Naive thymus-derived CD8-positive, alpha-beta T cell (primary cell): ENCODE measurements around the gene GRIK2. TPM values are rescaled to one million over a fixed set of nuclear protein-coding genes. Genes with fewer than 3 reads are reported as not detected.
"Not testable (repeated sequence)": the region's sequence is repeated elsewhere in the genome, so short reads cannot be mapped to it uniquely, and the experiment has no call there.

Experiments used
- ATAC-seq, 2 donors: fragments of 150-1000 bp; cut with Tn5 transposase in 1 of 2; sonication (Bioruptor Pico), chemical (Tn5 transposase) in 1 of 2; 1 replicate in 1 of 2; 2 replicates in 1 of 2; pipeline ENCODE4 v1.10.0; 2021; ENCODE audit warnings: mild to moderate bottlenecking in 2 of 2, moderate library complexity in 2 of 2
- POLR2A ChIA-PET: fragments of 350-600 bp; sonication (Branson Sonifier 250); formaldehyde crosslinking; loops from one replicate; lab custom pipeline; 2021; ENCODE audit warnings: antibody characterized with exemption; lab: Charles Lee
- DNase-seq, 10 donors: peaks; one replicate each; pipeline versions ENCODE4 v3.0.0 to v3.0.0-alpha.2; 2020 to 2022
- H3K27ac Mint-ChIP-seq, 10 donors: one replicate each; pipeline ENCODE4 v1.8.0; 2020 to 2022; ENCODE audit warnings: mild to moderate bottlenecking in 10 of 10, mixed read lengths in 10 of 10, moderate library complexity in 4 of 10, inconsistent platforms in 1 of 10
- H3K27me3 Mint-ChIP-seq, 5 donors: one replicate each; pipeline ENCODE4 v1.8.0; 2021 to 2022; ENCODE audit warnings: mixed read lengths in 5 of 5
- H3K36me3 Mint-ChIP-seq, 3 donors: one replicate each; pipeline ENCODE4 v1.8.0; 2020 to 2022; ENCODE audit warnings: mixed read lengths in 3 of 3, mild to moderate bottlenecking in 2 of 3, inconsistent platforms in 1 of 3
- H3K4me1 Mint-ChIP-seq, 4 donors: one replicate each; pipeline ENCODE4 v1.8.0; 2021 to 2022; ENCODE audit warnings: mixed read lengths in 4 of 4
- H3K4me3 Mint-ChIP-seq, 10 donors: one replicate each; pipeline ENCODE4 v1.8.0; 2020 to 2022; ENCODE audit warnings: mild to moderate bottlenecking in 10 of 10, mixed read lengths in 10 of 10, moderate library complexity in 6 of 10, inconsistent platforms in 1 of 10
- H3K9me3 Mint-ChIP-seq, 9 donors: one replicate each; pipeline ENCODE4 v1.8.0; 2020 to 2022; ENCODE audit warnings: mixed read lengths in 9 of 9, mild to moderate bottlenecking in 3 of 9, inconsistent platforms in 1 of 9, moderate library complexity in 1 of 9
- polyA plus RNA-seq, 3 donors: library from polyadenylated mRNA; unstranded; fragments of 300-500 nt; fragmentation: Illumina TruSeq; gene quantifications; one replicate each; pipeline ENCODE4 v1.2.3, GENCODE V29; 2021
- total RNA-seq, 8 experiments: library from RNA in 2 of 8; stranded (reverse) in 2 of 8; gene quantifications; one replicate each; pipeline ENCODE4 v1.2.3 and lab custom pipeline; 2021 to 2026

The GRIK2 gene
- total RNA-seq (not detected), polyA plus RNA-seq (not detected), total RNA-seq (lab: John Stamatoyannopoulos, UW) (0 to 0.29 (median 0) reads per million in 6 experiments)

- H3K4me3 Mint-ChIP-seq: no peak within 1 kb of the TSS
- H3K36me3 Mint-ChIP-seq: peaks cover 0 to 6% (median 0%) of the 10 kb centered on the region in 3 donors
- H3K9me3 Mint-ChIP-seq: peaks cover 0 to 22% (median 7%) of the 10 kb centered on the region in 9 donors
- DNase-seq: no peak
- no peak for ATAC-seq
- POLR2A ChIA-PET: no interaction called here
- no peak within 1 kb of the TSS for H3K27ac Mint-ChIP-seq
- peaks cover 25 to 54% (median 43%) of the 10 kb centered on the region in 5 donors for H3K27me3 Mint-ChIP-seq
- peaks cover 0 to 4% (median 0%) of the 10 kb centered on the region in 4 donors for H3K4me1 Mint-ChIP-seq
Observed at GRCh38 chr6:101393251-101393828, at the start of gene GRIK2. Gene GRIK2 (plus strand): TSS chr6:101393708.

GRCh38 chr6:101344885-101345284, 48.6 kb upstream of the GRIK2 start:
- no peaks in the 10 kb centered on the region for H3K27me3 Mint-ChIP-seq
- H3K4me1 Mint-ChIP-seq: no peaks in the 10 kb centered on the region
- ATAC-seq: no peak
- H3K4me3 Mint-ChIP-seq: no peak overlapping the region
- peaks cover 0 to 4% (median 0%) of the 10 kb centered on the region in 3 donors for H3K36me3 Mint-ChIP-seq
- POLR2A ChIA-PET: no interaction called here
- H3K9me3 Mint-ChIP-seq: peaks cover 0 to 9% (median 2%) of the 10 kb centered on the region in 9 donors
- no peak overlapping the region for H3K27ac Mint-ChIP-seq
- no peak for DNase-seq

GRCh38 chr6:101348816-101349215, 44.7 kb upstream of the GRIK2 start:
- ATAC-seq (no peak), DNase-seq (no peak)
- Mint-ChIP-seq H3K9me3 (peaks cover 0 to 12% (median 0%) of the 10 kb centered on the region in 9 donors), H3K36me3 (no peaks in the 10 kb centered on the region), H3K4me1 (no peaks in the 10 kb centered on the region), H3K27me3 (no peaks in the 10 kb centered on the region), H3K4me3 (no peak overlapping the region), H3K27ac (no peak overlapping the region)
- POLR2A ChIA-PET: no interaction called here

GRCh38 chr6:101350631-101351030, 42.9 kb upstream of the GRIK2 start:
- H3K4me1 Mint-ChIP-seq, POLR2A ChIA-PET, H3K27ac Mint-ChIP-seq, H3K27me3 Mint-ChIP-seq, H3K36me3 Mint-ChIP-seq, DNase-seq, H3K4me3 Mint-ChIP-seq, ATAC-seq, H3K9me3 Mint-ChIP-seq: not testable (repeated sequence)

- POLR2A ChIA-PET: no interaction called here
- no peak for DNase-seq
- Mint-ChIP-seq H3K36me3 (no peaks in the 10 kb centered on the region), H3K4me1 (no peaks in the 10 kb centered on the region), H3K9me3 (peaks cover 0 to 5% (median 0%) of the 10 kb centered on the region in 9 donors), H3K4me3 (no peak overlapping the region), H3K27ac (no peak overlapping the region), H3K27me3 (no peaks in the 10 kb centered on the region)
- no peak for ATAC-seq
Observed at GRCh38 chr6:101351173-101351572, 42.3 kb upstream of the GRIK2 start.

- Mint-ChIP-seq H3K36me3 (no peaks in the 10 kb centered on the region), H3K9me3 (peaks cover 0 to 5% (median 0%) of the 10 kb centered on the region in 9 donors), H3K4me1 (no peaks in the 10 kb centered on the region), H3K27ac (no peak overlapping the region), H3K27me3 (no peaks in the 10 kb centered on the region), H3K4me3 (no peak overlapping the region)
- POLR2A ChIA-PET: no interaction called here
- DNase-seq (no peak), ATAC-seq (no peak)
Observed at GRCh38 chr6:101352316-101352715, 41.2 kb upstream of the GRIK2 start.

- POLR2A ChIA-PET: no interaction called here
- Mint-ChIP-seq H3K36me3 (no peaks in the 10 kb centered on the region), H3K27me3 (no peaks in the 10 kb centered on the region), H3K4me3 (no peak overlapping the region), H3K9me3 (peaks cover 0 to 5% (median 0%) of the 10 kb centered on the region in 9 donors), H3K4me1 (no peaks in the 10 kb centered on the region), H3K27ac (no peak overlapping the region)
- no peak for ATAC-seq
- DNase-seq: no peak
Observed at GRCh38 chr6:101365181-101365580, 28.3 kb upstream of the GRIK2 start.

GRCh38 chr6:101379926-101380325, 13.6 kb upstream of the GRIK2 start:
- ATAC-seq (no peak), DNase-seq (no peak)
- no peak overlapping the region for H3K27ac Mint-ChIP-seq
- no peaks in the 10 kb centered on the region for H3K4me1 Mint-ChIP-seq
- no peak overlapping the region for H3K4me3 Mint-ChIP-seq
- H3K36me3 Mint-ChIP-seq: no peaks in the 10 kb centered on the region
- peaks cover 0 to 17% (median 0%) of the 10 kb centered on the region in 5 donors for H3K27me3 Mint-ChIP-seq
- POLR2A ChIA-PET: no interaction called here
- peaks cover 0 to 33% (median 5%) of the 10 kb centered on the region in 9 donors for H3K9me3 Mint-ChIP-seq

GRCh38 chr6:101380897-101381630, 12.4 kb upstream of the GRIK2 start:
- peaks cover 0 to 26% (median 5%) of the 10 kb centered on the region in 9 donors for H3K9me3 Mint-ChIP-seq
- no peaks in the 10 kb centered on the region for H3K4me1 Mint-ChIP-seq
- H3K27me3 Mint-ChIP-seq: peaks cover 0 to 17% (median 0%) of the 10 kb centered on the region in 5 donors
- H3K36me3 Mint-ChIP-seq: no peaks in the 10 kb centered on the region
- POLR2A ChIA-PET: no interaction called here
- no peak overlapping the region for H3K27ac Mint-ChIP-seq
- no peak overlapping the region for H3K4me3 Mint-ChIP-seq
- DNase-seq (no peak), ATAC-seq (no peak)

GRCh38 chr6:101383747-101384146, 9.8 kb upstream of the GRIK2 start:
- H3K27ac Mint-ChIP-seq, H3K4me1 Mint-ChIP-seq, POLR2A ChIA-PET, DNase-seq, H3K4me3 Mint-ChIP-seq, H3K36me3 Mint-ChIP-seq, ATAC-seq: not testable (repeated sequence)
- Mint-ChIP-seq H3K27me3 (peaks cover 0 to 12% (median 3%) of the 10 kb centered on the region in 5 donors), H3K9me3 (peaks cover 0 to 19% (median 4%) of the 10 kb centered on the region in 9 donors)

GRCh38 chr6:101386982-101387381, 6.5 kb upstream of the GRIK2 start:
- ATAC-seq (no peak), DNase-seq (no peak)
- Mint-ChIP-seq H3K36me3 (no peaks in the 10 kb centered on the region), H3K4me3 (no peak overlapping the region), H3K9me3 (peaks cover 0 to 16% (median 3%) of the 10 kb centered on the region in 9 donors), H3K4me1 (no peaks in the 10 kb centered on the region), H3K27ac (no peak overlapping the region), H3K27me3 (peaks cover 11 to 27% (median 16%) of the 10 kb centered on the region in 5 donors)
- POLR2A ChIA-PET: interaction anchor here (0.6 kb wide), 1 partner anchor 619 kb away, joined by 4 read pairs; no protein-coding TSS in a partner anchor

- DNase-seq (no peak), ATAC-seq (no peak)
- peaks cover 0 to 4% (median 0%) of the 10 kb centered on the region in 3 donors for H3K36me3 Mint-ChIP-seq
- H3K4me1 Mint-ChIP-seq: peaks cover 0 to 4% (median 0%) of the 10 kb centered on the region in 4 donors
- POLR2A ChIA-PET: no interaction called here
- no peak overlapping the region for H3K4me3 Mint-ChIP-seq
- no peak overlapping the region for H3K27ac Mint-ChIP-seq
- H3K27me3 Mint-ChIP-seq: peaks cover 23 to 47% (median 38%) of the 10 kb centered on the region in 5 donors
- peaks cover 0 to 19% (median 4%) of the 10 kb centered on the region in 9 donors for H3K9me3 Mint-ChIP-seq
Observed at GRCh38 chr6:101391772-101392585, 1.5 kb upstream of the GRIK2 start.
